BE2C (cell line): Measurements from ENCODE around the gene MPP4.
A peak's percentile ranks its signal among the peaks of the same experiment; 100 is the strongest.
"Not testable (repeated sequence)": the region's sequence is repeated elsewhere in the genome, so short reads cannot be mapped to it uniquely, and the experiment has no call there.

Experiments
- DNase-seq: peaks from one replicate; pipeline ENCODE4 v3.0.0-alpha.2; 2020
- H3K27me3 ChIP-seq: fragments of 250-450 bp; sonication (Bioruptor Pico); 2 replicates; pipeline ENCODE4 v1.5.1; 2020; ENCODE audit warnings: mild to moderate bottlenecking
- H3K36me3 ChIP-seq: fragments of 250-450 bp; sonication (Bioruptor Pico); 2 replicates; pipeline ENCODE4 v1.5.1; 2020; ENCODE audit warnings: mild to moderate bottlenecking
- H3K4me1 ChIP-seq: fragments of 250-450 bp; sonication (Bioruptor Pico); 2 replicates; pipeline ENCODE4 v1.5.1; 2020
- H3K4me3 ChIP-seq: 2 replicates; pipeline ENCODE4 v1.5.1; 2011; ENCODE audit warnings: low read depth, low read length
- H3K9me3 ChIP-seq: fragments of 250-450 bp; sonication (Bioruptor Pico); 2 replicates; pipeline ENCODE4 v1.5.1; 2020
- CTCF ChIP-seq: IDR thresholded peaks from 2 replicates; pipeline ENCODE4 v1.5.1; 2012; ENCODE audit warnings: mild to moderate bottlenecking, low read depth, low read length

Gene MPP4

GRCh38 chr2:201680743-201681142 lies 17.7 kb downstream of the MPP4 start:
- DNase-seq: peak; percentile 40
- peak; percentile 75 for TF ChIP-seq CTCF
- Histone ChIP-seq H3K9me3 (no peaks in the 10 kb centered on the region), H3K4me3 (no peak overlapping the region), H3K27me3 (no peaks in the 10 kb centered on the region), H3K4me1 (no peaks in the 10 kb centered on the region), H3K36me3 (no peaks in the 10 kb centered on the region)

- no peak overlapping the region for H3K4me3 ChIP-seq
- H3K27me3 ChIP-seq: no peaks in the 10 kb centered on the region
- TF ChIP-seq CTCF: no peak
- H3K4me1 ChIP-seq: no peaks in the 10 kb centered on the region
- H3K36me3 ChIP-seq: no peaks in the 10 kb centered on the region
- no peak for DNase-seq
- H3K9me3 ChIP-seq: no peaks in the 10 kb centered on the region
Observed at GRCh38 chr2:201678401-201678800, 20.0 kb downstream of the MPP4 start.

- no peak for DNase-seq
- TF ChIP-seq CTCF: no peak
- H3K27me3 ChIP-seq: no peaks in the 10 kb centered on the region
- no peak overlapping the region for H3K4me3 ChIP-seq
- H3K36me3 ChIP-seq: no peaks in the 10 kb centered on the region
- H3K4me1 ChIP-seq: no peaks in the 10 kb centered on the region
- H3K9me3 ChIP-seq: no peaks in the 10 kb centered on the region
Observed at GRCh38 chr2:201675454-201675853, 23.0 kb downstream of the MPP4 start.

GRCh38 chr2:201674794-201675193 lies 23.6 kb downstream of the MPP4 start:
- no peaks in the 10 kb centered on the region for H3K36me3 ChIP-seq
- DNase-seq: no peak
- no peaks in the 10 kb centered on the region for H3K4me1 ChIP-seq
- no peak for TF ChIP-seq CTCF
- H3K27me3 ChIP-seq: no peaks in the 10 kb centered on the region
- H3K4me3 ChIP-seq: no peak overlapping the region
- H3K9me3 ChIP-seq: no peaks in the 10 kb centered on the region

- Histone ChIP-seq H3K4me3 (no peak overlapping the region), H3K4me1 (no peaks in the 10 kb centered on the region), H3K36me3 (no peaks in the 10 kb centered on the region), H3K27me3 (no peaks in the 10 kb centered on the region), H3K9me3 (no peaks in the 10 kb centered on the region)
- no peak for DNase-seq
- TF ChIP-seq CTCF: no peak
Observed at GRCh38 chr2:201674298-201674697, 24.1 kb downstream of the MPP4 start.

GRCh38 chr2:201673546-201673945 lies 24.9 kb downstream of the MPP4 start:
- Histone ChIP-seq H3K27me3 (no peaks in the 10 kb centered on the region), H3K9me3 (no peaks in the 10 kb centered on the region), H3K36me3 (no peaks in the 10 kb centered on the region), H3K4me3 (no peak overlapping the region), H3K4me1 (no peaks in the 10 kb centered on the region)
- no peak for DNase-seq
- TF ChIP-seq CTCF: no peak

GRCh38 chr2:201671205-201671604 lies 27.2 kb downstream of the MPP4 start:
- H3K4me1 ChIP-seq, H3K4me3 ChIP-seq: not testable (repeated sequence)

More at GRCh38 chr2:201671205-201671604, 27.2 kb downstream of the MPP4 start:
- H3K9me3 ChIP-seq, H3K27me3 ChIP-seq, H3K36me3 ChIP-seq, DNase-seq: not testable (repeated sequence)
